Forelimb muscle (tissue), 1 donor: Measurements from ENCODE around the gene ZNF136. TPM values are rescaled to one million over a fixed set of nuclear protein-coding genes. Genes with fewer than 3 reads are reported as not detected.

Experiments used
- DNase-seq: peaks from one replicate; pipeline ENCODE4 v3.0.0-alpha.2; 2013; ENCODE audit warnings: low read depth
- polyA plus RNA-seq: library from polyadenylated mRNA; unstranded; fragments of 120-200 nt; gene quantifications from one replicate; pipeline ENCODE4 v1.2.1, GENCODE V29; 2013; ENCODE audit not compliant: insufficient read length

ZNF136 gene
- polyA plus RNA-seq, 1 donor: 6.1 TPM

GRCh38 chr19:12194827-12195731, 32.2 kb downstream of the ZNF136 start:
- DNase-seq: peak; percentile 43

- DNase-seq: no peak
These were observed 35.2 kb downstream of the ZNF136 start for GRCh38 chr19:12198136-12198535.

DNA sequence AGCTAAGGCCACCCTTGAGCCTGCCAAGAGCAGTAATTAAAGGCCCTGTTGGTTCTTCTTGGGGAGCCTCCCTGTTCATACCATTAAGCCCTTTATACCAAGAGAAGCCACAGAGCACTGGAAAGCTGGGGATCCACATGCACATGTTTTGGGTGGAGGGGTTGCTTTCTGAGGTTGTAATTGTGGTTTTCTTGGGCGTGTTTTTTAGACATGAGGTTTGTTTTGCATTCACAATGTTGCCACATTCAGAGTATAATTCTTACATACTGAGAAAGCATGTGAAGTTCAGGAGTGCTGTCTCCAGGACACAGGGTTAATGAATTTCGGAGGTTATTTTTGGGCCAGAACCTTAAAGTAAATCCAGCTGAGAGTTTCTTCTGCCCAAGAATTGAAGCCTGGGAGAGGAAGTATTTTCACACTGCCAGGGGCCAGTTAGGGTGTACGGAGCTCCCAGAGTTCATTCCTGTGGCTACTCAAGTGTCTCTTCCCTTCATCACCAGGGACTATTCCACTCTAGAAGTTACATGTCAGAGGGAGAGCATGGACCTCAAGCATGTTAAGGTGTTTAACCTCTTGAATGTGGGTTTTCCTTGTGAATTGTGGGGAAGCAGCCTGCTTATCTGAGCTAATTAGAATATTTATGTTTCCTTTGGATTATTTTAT, 37.0 kb downstream of the ZNF136 start:
- DNase-seq: no peak

DNA sequence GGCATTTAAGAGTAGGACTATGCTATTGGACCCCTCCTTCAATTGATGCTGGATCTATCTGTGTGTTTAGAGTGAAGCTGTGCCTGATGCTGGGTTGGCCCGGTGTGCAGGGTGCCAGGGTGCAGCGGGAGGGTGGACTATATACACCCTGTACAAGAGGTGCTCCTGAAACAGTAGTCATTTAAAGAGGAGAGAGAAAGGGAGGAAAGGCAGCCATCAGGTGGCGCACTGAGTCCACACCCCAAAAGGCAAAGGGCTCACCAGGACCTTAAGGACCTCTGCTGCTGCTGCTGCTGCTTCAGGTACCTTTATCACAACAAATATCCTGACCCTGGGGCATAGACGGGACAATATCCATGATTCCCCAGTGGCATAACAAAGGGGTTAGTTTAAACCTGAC, 39.4 kb downstream of the ZNF136 start:
- DNase-seq: no peak

DNA sequence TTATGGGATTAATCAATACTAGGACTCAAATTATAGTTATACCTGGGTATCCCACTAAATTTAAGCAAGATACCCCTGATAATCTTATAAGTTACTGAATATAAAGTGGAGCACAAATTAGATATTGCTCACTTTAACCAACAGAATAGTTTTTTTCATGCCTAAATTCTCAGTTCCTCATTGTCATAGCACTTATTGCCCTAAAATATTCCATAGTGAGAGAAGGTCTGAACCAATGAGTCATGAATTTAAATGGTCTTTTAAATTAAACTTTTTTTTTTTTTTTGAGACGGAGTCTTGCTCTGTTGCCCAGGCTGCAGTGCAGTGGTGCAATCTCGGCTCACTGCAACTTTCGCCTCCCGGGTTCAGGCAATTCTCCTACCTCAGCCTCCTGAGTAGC, 42.4 kb downstream of the ZNF136 start:
- no peak for DNase-seq

- DNase-seq: no peak
These were observed 45.3 kb downstream of the ZNF136 start for GRCh38 chr19:12208221-12208620.

DNA sequence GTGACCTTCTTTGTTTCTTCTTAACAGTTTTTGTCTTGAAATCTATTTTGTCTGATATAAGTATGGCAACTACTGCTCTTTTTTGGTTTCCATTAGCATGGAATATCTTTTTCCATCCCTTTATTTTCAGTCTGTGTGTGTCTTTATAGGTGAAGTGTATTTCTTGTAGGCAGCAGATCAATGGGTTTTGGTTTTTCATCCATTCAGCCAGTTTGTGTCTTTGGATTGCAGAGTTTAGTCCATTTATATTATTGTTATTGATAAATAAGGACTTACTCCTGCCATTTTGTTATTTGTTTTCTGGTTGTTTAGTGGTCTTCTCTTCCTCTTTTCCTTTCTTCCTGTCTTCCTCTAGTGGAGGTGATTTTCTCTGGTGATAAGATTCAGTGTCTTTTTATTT, 54.4 kb downstream of the ZNF136 start:
- DNase-seq: no peak

- DNase-seq: no peak
These were observed 60.2 kb downstream of the ZNF136 start for GRCh38 chr19:12222980-12223630.

GRCh38 chr19:12224676-12225075, 61.8 kb downstream of the ZNF136 start:
- no peak for DNase-seq

GRCh38 chr19:12229990-12230389, 67.1 kb downstream of the ZNF136 start:
- DNase-seq: no peak

GRCh38 chr19:12230751-12231733, 68.1 kb downstream of the ZNF136 start:
- no peak for DNase-seq

DNA sequence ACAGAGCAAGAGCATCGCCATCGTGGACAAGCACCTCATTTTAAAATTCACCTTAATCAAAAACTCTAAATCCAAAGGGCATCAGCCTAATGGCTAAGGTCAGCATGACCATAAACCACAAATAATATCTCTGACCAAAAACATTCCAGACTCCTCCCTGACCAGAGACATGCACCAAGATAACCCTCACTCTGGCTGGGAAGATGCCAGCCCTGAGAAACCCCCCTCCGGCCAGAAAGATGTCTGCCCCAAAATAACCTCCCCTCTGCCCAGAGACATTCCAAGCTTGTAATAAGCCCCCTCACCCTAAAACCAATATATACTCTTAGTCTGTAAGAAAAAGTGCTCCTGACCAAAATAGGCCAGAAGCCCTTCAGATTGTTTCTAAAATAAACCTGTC, 70.1 kb downstream of the ZNF136 start:
- DNase-seq: no peak

- DNase-seq: no peak
These were observed 74.4 kb downstream of the ZNF136 start for GRCh38 chr19:12237143-12237839.

Other genes with a start within 250 kb of the ZNF136 start
- 7.0 TPM for gene ZNF700, start 238.0 kb upstream of the ZNF136 start, polyA plus RNA-seq
- gene ZNF763, start 198.1 kb upstream of the ZNF136 start, polyA plus RNA-seq: 1.7 TPM
- 4.3 TPM for gene ZNF433, start 127.4 kb upstream of the ZNF136 start, polyA plus RNA-seq
- 0.57 TPM for gene ZNF878, start 110.1 kb upstream of the ZNF136 start, polyA plus RNA-seq
- gene ZNF844, start 98.4 kb upstream of the ZNF136 start, polyA plus RNA-seq: 10.0 TPM
- 2.1 TPM for gene ZNF20, start 22.7 kb upstream of the ZNF136 start, polyA plus RNA-seq
- 4.2 TPM for gene ZNF625, start 6.4 kb upstream of the ZNF136 start, polyA plus RNA-seq
- gene ZNF44, start 131.8 kb downstream of the ZNF136 start, polyA plus RNA-seq: 9.0 TPM
- gene ZNF563, start 170.5 kb downstream of the ZNF136 start, polyA plus RNA-seq: 1.8 TPM
- gene ZNF442, start 202.6 kb downstream of the ZNF136 start, polyA plus RNA-seq: 1.9 TPM
- 4.0 TPM for gene ZNF799, start 238.2 kb downstream of the ZNF136 start, polyA plus RNA-seq